ENCODE data around the gene GPATCH1.

- no peak for TF ChIP-seq CTCF (IDR thresholded peaks at IDR 0.05)
- no peak for TF ChIP-seq REST (IDR thresholded peaks at IDR 0.05; ENCODE audit: insufficient read depth in 1 of 2, low read depth in 2 of 2, low read length in 1 of 2)
- no peak for TF ChIP-seq POLR2AphosphoS5 (IDR thresholded peaks at IDR 0.05; ENCODE audit: low read depth, low read length)
These were observed 29.3 kb downstream of the GPATCH1 start for GRCh38 chr19:33110137-33110910.
